GM06990 (cell line): Measurements from ENCODE around the gene CHST11.
"Not testable (repeated sequence)": the region's sequence is repeated elsewhere in the genome, so short reads cannot be mapped to it uniquely, and the experiment has no call there.

Experiments used
- DNase-seq: peaks from one replicate; pipeline ENCODE4 v3.0.0-alpha.2; 2011; ENCODE audit not compliant: insufficient read length; ENCODE audit errors: extremely low read depth
- H3K27me3 ChIP-seq: replicated peaks from 2 replicates; pipeline ENCODE4 v1.6.0; 2011; ENCODE audit warnings: low read length; ENCODE audit not compliant: control insufficient read depth, insufficient read depth
- H3K36me3 ChIP-seq: 2 replicates; pipeline ENCODE4 v1.5.1; 2011; ENCODE audit warnings: low read length; ENCODE audit not compliant: control insufficient read depth, insufficient read depth
- H3K4me3 ChIP-seq: replicated peaks from 2 replicates; pipeline ENCODE4 v1.5.1; 2011; ENCODE audit warnings: low read depth, mild to moderate bottlenecking, control low read depth, low read length
- TF ChIP-seq, protein P1 (sequence below): IDR thresholded peaks from 2 replicates; pipeline ENCODE4 v1.5.1; 2011; ENCODE audit warnings: low read length, control low read depth, mild to moderate bottlenecking, inconsistent platforms; ENCODE audit not compliant: insufficient read depth, poor library complexity, severe bottlenecking

Gene CHST11

GRCh38 chr12:104570174-104570907, 113.6 kb downstream of the CHST11 start:
- DNase-seq = no peak
- Histone ChIP-seq H3K27me3 (no peaks in the 10 kb centered on the region), H3K4me3 (peak overlapping the region; percentile 19), H3K36me3 (no peaks in the 10 kb centered on the region)
- TF ChIP-seq, protein P1, sequence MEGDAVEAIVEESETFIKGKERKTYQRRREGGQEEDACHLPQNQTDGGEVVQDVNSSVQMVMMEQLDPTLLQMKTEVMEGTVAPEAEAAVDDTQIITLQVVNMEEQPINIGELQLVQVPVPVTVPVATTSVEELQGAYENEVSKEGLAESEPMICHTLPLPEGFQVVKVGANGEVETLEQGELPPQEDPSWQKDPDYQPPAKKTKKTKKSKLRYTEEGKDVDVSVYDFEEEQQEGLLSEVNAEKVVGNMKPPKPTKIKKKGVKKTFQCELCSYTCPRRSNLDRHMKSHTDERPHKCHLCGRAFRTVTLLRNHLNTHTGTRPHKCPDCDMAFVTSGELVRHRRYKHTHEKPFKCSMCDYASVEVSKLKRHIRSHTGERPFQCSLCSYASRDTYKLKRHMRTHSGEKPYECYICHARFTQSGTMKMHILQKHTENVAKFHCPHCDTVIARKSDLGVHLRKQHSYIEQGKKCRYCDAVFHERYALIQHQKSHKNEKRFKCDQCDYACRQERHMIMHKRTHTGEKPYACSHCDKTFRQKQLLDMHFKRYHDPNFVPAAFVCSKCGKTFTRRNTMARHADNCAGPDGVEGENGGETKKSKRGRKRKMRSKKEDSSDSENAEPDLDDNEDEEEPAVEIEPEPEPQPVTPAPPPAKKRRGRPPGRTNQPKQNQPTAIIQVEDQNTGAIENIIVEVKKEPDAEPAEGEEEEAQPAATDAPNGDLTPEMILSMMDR = no peak

DNA sequence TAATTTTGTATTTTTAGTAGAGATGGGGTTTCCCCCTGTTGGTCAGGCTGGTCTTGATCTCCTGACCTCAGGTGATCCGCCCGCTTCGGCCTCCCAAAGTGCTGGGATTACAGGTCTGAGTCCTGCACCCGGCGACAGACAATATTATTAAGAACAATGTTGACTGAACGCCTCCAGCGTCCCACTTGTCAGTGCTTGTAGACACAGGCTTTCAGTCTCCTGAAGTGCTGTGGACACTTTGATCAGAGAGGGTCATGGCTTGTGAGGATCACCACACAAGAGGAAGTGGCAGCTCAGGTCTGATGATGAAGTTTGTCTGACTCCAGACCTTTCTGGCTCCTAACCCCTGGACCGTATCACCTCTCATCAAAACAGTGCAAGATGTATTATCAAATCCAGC, 114.6 kb downstream of the CHST11 start:
- Histone ChIP-seq H3K4me3 (no peak overlapping the region), H3K27me3 (no peaks in the 10 kb centered on the region), H3K36me3 (no peaks in the 10 kb centered on the region)
- TF ChIP-seq, protein P1 = no peak
- DNase-seq = peak; percentile 44

- DNase-seq, H3K4me3 ChIP-seq, H3K27me3 ChIP-seq, H3K36me3 ChIP-seq: not testable (repeated sequence)
Measured at GRCh38 chr12:104574353-104574752, 117.6 kb downstream of the CHST11 start.

DNA sequence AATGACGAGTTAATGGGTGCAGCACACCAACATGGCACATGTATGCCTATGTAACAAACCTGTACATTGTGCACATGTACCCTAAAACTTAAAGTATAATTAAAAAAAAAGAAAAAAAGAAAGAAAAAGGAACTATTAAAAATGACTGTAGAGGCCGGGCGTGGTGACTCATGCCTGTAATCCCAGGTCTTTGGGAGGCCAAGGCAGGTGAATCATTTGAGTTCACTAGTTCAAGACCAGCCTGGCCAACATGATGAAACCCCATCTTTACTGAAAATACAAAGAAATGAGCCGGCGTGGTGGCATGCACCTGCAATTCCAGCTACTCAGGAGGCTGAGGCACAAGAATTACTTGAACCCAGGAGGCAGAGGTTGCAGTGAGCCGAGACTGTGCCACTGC, 118.0 kb downstream of the CHST11 start:
- not testable (repeated sequence) for H3K36me3 ChIP-seq, H3K4me3 ChIP-seq, DNase-seq

DNA sequence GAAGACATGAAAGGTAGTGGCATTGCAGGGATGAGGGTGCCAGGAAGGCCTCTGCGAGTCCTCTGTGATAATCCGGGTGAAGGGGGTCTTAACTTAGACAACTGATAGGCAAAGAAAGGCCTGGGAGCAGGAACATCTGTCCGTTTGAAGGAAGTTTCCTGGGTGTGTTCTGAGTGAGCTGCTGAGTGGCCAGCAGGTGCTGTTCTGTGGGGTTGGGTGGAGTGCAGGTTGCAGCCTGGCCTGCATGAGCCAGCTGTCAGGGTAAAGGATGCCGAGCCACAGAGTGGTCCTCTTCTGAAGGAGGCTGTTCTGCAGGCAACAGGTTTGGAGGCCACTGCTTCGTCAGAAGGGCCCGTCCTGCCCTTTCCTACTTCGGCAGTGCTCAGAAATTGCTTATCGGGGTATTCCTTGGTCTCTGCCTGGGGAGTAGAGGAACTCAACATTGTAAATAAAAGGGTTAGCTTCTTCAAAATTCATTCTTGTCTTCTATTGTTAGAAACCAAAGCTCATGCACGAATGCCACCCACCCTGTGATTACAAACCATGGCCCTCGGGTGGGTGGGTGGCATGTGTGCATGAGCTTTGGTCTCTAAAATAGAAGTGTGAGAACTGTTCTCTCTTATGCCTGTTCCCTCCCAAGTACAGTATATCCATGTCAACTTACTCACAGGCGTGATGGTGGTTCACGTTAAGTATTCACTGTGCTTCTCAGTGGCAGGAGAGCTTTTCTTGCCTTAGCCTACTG, 118.9 kb downstream of the CHST11 start:
- no peak for DNase-seq
- TF ChIP-seq, protein P1 = no peak
- no peaks in the 10 kb centered on the region for H3K27me3 ChIP-seq
- no peak overlapping the region for H3K4me3 ChIP-seq
- H3K36me3 ChIP-seq = no peaks in the 10 kb centered on the region

More for the DNA sequence above, 118.0 kb downstream of the CHST11 start:
- not testable (repeated sequence) for H3K27me3 ChIP-seq

DNA sequence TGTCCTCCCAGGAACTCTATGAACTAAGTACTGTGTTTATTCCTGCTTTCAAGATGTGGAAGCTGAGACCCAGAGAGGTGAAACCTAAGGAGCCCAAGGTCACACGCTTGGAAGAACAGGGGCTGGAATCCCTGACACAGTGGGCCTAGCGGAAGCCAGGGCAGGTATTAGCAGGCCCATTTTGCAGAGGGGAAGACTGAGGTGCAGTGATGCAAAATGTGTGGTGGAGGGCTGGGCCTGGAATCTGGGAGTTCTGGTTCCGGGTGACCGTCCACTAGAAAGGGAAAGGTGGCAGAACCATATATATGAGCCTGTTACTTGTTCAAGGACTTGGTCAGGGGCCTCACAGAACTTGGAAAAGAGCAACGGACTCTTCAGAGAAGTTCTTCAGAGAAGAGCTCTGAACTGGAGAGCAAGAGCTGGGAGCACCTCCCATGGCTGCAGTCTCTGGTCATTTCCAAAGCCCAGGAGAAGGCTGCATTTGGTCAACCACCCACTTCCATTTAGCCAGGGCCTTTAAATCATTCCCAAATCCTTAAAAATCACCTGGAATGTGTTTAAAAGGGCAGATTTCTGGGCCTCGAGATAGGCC, 119.5 kb downstream of the CHST11 start:
- Histone ChIP-seq H3K27me3 (no peaks in the 10 kb centered on the region), H3K4me3 (no peak overlapping the region), H3K36me3 (no peaks in the 10 kb centered on the region)
- TF ChIP-seq, protein P1 = no peak
- no peak for DNase-seq
